Immature natural killer cell (primary cell): ENCODE data around the gene EVI5L. TPM values are rescaled to one million over a fixed set of nuclear protein-coding genes. Genes with fewer than 3 reads are reported as not detected.

Experiments
- DNase-seq, 3 donors: peaks; one replicate each; pipeline ENCODE4 v3.0.0; 2022; ENCODE audit warnings: mixed read lengths in 1 of 3
- H3K27ac Mint-ChIP-seq, 6 donors: one replicate each; pipeline ENCODE4 v1.8.0; 2020; ENCODE audit warnings: mixed read lengths in 6 of 6, mild to moderate bottlenecking in 5 of 6, inconsistent platforms in 4 of 6, moderate library complexity in 3 of 6
- H3K27me3 Mint-ChIP-seq, 3 donors: one replicate each; pipeline ENCODE4 v1.8.0; 2020 to 2021; ENCODE audit warnings: low read depth in 3 of 3, mild to moderate bottlenecking in 3 of 3, mixed read lengths in 3 of 3, moderate library complexity in 3 of 3, inconsistent platforms in 1 of 3
- H3K36me3 Mint-ChIP-seq, 3 donors: one replicate each; pipeline ENCODE4 v1.8.0; 2020; ENCODE audit warnings: mixed read lengths in 3 of 3, inconsistent platforms in 2 of 3, mild to moderate bottlenecking in 2 of 3
- H3K4me1 Mint-ChIP-seq, 2 donors: one replicate each; pipeline ENCODE4 v1.8.0; 2020; ENCODE audit warnings: inconsistent platforms in 2 of 2, mild to moderate bottlenecking in 2 of 2, mixed read lengths in 2 of 2, moderate library complexity in 1 of 2
- H3K4me3 Mint-ChIP-seq, 5 donors: one replicate each; pipeline ENCODE4 v1.8.0; 2020; ENCODE audit warnings: mild to moderate bottlenecking in 5 of 5, mixed read lengths in 5 of 5, inconsistent platforms in 3 of 5, moderate library complexity in 3 of 5
- H3K9me3 Mint-ChIP-seq, 6 donors: one replicate each; pipeline ENCODE4 v1.8.0; 2020; ENCODE audit warnings: mild to moderate bottlenecking in 6 of 6, mixed read lengths in 6 of 6, inconsistent platforms in 4 of 6, moderate library complexity in 3 of 6
- polyA plus RNA-seq, 3 donors: library from polyadenylated mRNA; unstranded; fragments of 300-500 nt; fragmentation: Illumina TruSeq; gene quantifications; one replicate each; pipeline ENCODE4 v1.2.3, GENCODE V29; 2021

The EVI5L gene
- polyA plus RNA-seq, 3 donors from 2014 or later = 1.6 to 5.1 (median 2.7) TPM

DNA sequence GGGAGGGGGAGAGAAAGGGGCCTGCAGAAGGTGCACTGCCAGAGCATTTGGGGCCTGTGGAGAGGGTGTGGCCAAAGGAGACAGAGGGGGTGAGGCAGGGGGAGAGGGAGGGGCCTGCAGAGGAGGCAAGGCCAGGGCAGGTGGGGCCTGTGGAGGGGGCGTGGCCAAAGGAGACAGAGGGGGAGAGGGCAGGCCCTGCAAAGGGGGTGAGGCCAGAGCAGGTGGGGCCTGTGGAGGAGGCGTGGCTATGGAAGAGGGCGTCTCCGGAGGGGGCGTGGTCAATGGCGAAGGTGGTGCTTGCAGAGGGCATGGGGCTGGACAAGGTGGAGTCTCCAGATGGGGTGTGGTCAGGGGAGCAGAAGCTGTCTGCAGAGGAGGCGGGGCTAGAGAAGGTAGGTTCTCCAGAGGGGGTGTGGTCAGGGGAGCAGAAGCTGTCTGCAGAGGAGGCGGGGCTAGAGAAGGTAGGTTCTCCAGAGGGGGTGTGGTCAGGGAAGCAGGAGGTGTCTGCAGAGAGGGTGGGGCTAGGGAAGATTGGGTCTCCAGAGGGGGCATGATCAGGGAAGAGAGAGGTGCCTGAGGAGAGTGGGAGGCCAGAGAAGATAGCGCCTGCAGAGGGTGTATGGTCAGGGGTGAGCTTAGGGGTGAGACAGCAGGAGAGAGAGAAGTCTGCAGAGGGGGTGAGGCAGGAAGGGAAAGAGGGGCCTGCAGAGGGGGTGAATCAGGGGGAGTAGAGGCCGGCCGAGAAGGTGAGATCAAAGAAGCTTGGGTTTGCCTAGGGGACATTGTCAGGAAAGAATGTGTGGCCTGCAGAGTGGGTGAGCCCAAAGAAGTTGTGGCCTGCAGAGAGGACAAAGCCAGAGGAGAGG, 40.8 kb downstream of the EVI5L start:
- H3K4me1 Mint-ChIP-seq = peaks cover 14 to 47% of the 10 kb centered on the region in 2 donors
- DNase-seq = peak; percentile 47 to 56 (median 47)
- H3K27me3 Mint-ChIP-seq = peaks cover 11 to 25% (median 13%) of the 10 kb centered on the region in 3 donors
- H3K9me3 Mint-ChIP-seq = no peaks in the 10 kb centered on the region
- peak overlapping the region in 2 of 6 donors; percentile 49 to 67 for H3K27ac Mint-ChIP-seq
- peak overlapping the region; percentile 62 to 84 (median 70) for H3K4me3 Mint-ChIP-seq
- H3K36me3 Mint-ChIP-seq = no peaks in the 10 kb centered on the region

DNA sequence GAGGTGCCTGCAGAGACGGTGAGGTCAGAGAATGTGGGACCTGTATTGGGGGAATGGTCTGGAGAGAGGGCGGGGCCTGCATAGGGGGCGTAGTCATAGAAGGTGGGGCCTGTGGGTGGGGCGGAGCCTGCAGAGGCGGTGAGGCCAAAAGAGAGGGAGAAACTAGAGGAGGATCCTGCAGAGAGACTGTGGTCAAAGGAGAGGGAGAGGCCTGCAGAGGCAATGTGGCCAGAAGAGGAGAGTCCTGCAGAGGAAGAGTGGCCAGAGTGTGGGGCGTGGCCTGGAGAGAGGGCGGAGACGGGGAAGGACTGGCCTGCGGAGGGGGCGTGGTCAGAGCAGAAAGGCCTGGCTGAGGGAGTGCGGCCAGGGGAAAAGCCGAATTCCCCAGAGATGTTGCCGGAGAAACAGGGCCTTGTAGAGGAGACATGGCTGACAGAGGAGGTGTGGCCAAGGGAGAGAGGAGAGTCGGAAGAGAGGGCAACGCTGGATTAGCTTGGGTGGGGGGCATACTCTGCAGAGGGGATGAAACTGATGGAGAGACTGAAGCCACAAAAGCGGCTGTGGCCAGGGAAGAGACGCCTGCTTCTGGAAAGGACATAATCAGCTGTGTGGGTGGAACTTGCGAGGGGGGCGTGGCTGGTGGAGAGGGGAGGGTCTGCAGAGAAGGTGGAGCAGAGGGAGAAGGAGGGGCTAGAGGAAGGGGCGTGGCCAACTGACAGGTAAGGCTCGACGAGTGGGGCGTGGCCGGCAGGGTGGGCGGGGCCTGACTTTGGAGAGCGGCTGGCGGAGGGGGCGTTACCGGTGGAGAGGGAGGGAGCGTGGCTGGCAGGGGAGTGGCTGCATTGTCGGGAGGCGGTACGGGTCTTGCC, 41.7 kb downstream of the EVI5L start:
- H3K27ac Mint-ChIP-seq = peak overlapping the region in 4 of 6 donors; percentile 42 to 82 (median 54)
- H3K36me3 Mint-ChIP-seq = no peaks in the 10 kb centered on the region
- peaks cover 14 to 47% of the 10 kb centered on the region in 2 donors for H3K4me1 Mint-ChIP-seq
- H3K27me3 Mint-ChIP-seq = peaks cover 9 to 26% (median 13%) of the 10 kb centered on the region in 3 donors
- H3K4me3 Mint-ChIP-seq = peak overlapping the region; percentile 62 to 79 (median 70)
- no peaks in the 10 kb centered on the region for H3K9me3 Mint-ChIP-seq
- DNase-seq = peak; percentile 66 to 71 (median 67)

DNA sequence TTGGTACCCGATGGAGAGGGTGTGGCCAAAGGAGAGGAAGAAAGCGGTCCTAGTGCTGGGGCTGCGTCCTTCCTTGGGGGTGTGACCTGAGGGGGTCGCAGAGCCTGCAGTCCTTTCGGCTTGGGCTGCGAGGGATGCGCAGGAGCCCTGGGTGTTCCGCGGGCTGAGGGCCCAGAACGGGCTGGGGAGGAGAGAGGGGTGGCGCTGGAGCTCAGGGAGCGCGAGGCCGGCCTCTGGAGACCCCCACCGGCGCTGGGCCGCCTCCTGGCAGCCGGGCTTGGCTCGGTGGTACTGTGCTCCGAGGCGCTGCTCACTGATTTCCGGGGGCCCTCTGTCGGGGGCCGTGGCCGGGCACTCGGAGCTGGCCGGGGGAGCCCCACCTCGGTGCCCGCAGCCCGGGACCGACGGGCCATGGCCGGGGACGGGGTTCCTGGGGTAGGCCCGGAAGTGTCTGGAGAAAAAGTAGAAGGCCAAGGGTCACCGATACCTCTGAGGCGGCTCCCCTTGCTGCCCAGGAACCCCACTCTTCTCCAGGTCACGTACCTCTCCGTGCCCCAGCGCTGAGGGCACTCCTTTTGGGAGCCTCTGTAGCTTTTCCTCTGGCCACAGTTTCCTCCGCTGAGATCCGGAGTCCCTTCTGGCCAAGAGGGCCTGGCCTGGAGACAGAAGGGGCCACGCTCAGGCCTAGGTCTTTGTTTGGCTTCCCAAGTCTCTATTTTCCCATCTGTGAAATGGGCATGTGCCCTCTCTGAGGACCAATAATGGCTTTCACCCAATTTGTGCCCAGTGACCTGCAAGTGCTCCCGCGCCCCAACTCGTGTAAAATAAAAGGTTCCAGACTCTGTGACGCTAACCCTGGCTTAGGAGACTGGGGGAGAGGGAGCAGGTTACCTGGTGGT, 42.5 kb downstream of the EVI5L start:
- Mint-ChIP-seq H3K4me1 (peaks cover 14 to 44% of the 10 kb centered on the region in 2 donors), H3K27me3 (peaks cover 8 to 29% (median 13%) of the 10 kb centered on the region in 3 donors), H3K27ac (peak overlapping the region in 1 of 6 donors; percentile 82), H3K4me3 (peak overlapping the region; percentile 17 to 79 (median 66)), H3K36me3 (no peaks in the 10 kb centered on the region), H3K9me3 (no peaks in the 10 kb centered on the region)
- no peak for DNase-seq

DNA sequence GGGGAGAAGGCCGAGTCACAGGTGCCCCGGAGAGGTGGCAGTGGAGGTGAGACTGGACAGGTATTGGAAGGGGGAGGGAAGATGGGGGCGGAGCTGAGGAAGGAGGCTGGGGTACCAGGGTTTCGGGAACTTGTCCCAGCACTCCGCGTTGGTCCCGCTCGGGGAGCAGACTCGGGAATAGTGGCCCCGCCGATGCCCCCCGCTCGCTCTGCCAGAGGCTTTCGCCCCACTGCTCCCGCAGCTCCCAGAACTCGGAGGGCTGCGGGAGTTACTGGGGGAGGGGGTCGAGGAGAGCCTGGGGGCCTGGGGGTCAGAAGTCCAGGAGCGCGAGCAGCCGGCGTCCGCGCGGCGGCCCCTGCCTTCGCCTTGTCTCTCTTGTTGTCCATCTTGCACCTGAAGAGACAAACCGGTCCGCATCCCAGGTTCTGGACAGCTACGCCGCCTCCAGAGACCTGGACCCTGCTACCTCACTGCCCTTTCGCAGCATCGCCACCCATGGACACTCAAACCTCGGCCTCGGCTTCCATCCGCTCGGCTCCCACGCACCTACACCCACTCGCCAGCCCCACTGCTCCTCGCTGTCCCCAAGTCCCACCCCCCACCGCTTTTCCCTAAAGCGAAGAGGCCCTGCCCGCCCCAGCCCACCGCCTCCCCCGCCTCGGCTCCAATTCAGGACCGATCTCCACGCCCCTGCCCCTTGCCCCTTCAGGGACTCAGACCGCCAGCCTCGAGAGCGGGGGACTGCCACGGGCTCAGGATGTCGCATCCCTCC, 43.5 kb downstream of the EVI5L start:
- Mint-ChIP-seq H3K4me1 (peaks cover 14 to 42% of the 10 kb centered on the region in 2 donors), H3K27me3 (peaks cover 8 to 29% (median 13%) of the 10 kb centered on the region in 3 donors), H3K36me3 (no peaks in the 10 kb centered on the region), H3K9me3 (no peaks in the 10 kb centered on the region), H3K27ac (no peak overlapping the region), H3K4me3 (peak overlapping the region; percentile 52 to 71 (median 61))
- no peak for DNase-seq

DNA sequence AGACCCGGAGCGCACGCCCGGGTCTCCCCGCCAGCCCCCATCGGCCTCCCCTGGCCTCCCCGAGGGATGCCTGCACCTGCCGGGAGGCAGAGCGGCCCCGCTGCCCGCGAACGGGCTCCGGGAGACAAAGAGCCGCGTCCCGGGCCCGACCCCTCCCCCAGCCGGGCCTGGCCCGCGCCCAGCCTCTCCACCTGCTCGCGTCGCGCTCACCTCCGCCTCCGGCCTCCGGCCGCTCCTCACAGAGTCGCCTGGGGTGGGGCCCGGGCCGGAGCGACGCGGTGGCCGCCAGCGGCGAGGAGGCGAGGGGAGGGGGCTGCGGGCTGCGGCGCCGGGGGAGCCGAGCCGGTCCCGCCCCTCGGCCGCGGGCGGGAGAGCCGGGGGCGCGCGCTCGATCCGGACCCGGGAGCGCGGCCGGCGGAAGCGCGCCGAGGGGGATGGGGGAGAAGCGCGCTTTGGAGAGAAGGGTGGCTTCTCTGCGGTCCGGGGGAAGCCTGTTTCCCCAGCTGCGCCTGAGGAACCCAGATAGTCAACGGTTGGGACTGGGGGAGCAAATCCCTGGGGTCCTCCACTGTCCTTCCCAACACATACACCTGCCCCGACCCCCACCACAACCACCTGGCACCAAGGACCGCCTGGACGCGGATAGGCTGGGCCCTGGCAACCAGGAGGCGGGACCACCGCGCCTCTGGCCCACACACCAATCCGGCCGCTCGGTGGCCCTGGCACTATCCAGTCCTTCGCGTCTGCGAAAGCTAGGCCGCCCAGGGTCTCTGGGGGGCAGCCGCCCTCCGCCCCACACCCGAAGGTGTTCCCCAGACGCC, 44.3 kb downstream of the EVI5L start, which contains the start of gene PRR36:
Gene PRR36, minus strand, starts transcription at position 315 of the 821 bp plus-strand sequence. CDS start 701 bp downstream, outside the sequence.
- Mint-ChIP-seq H3K4me3 (peak within 1 kb of the TSS; percentile 52 to 71 (median 61)), H3K27ac (no peak within 1 kb of the TSS), H3K36me3 (no peaks in the 10 kb centered on the region), H3K9me3 (no peaks in the 10 kb centered on the region), H3K4me1 (peaks cover 14 to 37% of the 10 kb centered on the region in 2 donors), H3K27me3 (peaks cover 6 to 25% (median 12%) of the 10 kb centered on the region in 3 donors)
- no peak for DNase-seq

DNA sequence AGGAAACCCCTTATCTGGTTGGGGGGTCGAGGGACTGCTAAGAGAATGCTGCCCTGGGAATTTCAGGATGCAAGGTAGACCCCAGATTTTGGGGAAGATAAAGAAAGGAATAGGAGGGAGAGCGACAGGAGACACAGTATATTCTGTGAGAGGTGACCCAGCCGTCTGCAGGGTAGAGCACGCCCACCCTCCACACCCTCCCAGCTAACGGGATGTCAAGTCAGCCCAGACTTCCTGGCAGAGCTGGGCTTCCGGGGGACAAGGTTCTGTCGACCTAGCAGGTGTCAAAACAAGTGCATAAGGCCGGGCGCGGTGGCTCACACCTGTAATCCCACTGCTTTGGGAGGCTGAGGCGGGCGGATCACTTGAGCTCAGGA, 44.9 kb downstream of the EVI5L start:
- H3K9me3 Mint-ChIP-seq = no peaks in the 10 kb centered on the region
- H3K27ac Mint-ChIP-seq = no peak overlapping the region
- H3K27me3 Mint-ChIP-seq = peaks cover 6 to 25% (median 11%) of the 10 kb centered on the region in 3 donors
- H3K4me3 Mint-ChIP-seq = peak overlapping the region; percentile 27 to 57 (median 42)
- H3K4me1 Mint-ChIP-seq = peaks cover 14 to 36% of the 10 kb centered on the region in 2 donors
- no peaks in the 10 kb centered on the region for H3K36me3 Mint-ChIP-seq
- DNase-seq = no peak

DNA sequence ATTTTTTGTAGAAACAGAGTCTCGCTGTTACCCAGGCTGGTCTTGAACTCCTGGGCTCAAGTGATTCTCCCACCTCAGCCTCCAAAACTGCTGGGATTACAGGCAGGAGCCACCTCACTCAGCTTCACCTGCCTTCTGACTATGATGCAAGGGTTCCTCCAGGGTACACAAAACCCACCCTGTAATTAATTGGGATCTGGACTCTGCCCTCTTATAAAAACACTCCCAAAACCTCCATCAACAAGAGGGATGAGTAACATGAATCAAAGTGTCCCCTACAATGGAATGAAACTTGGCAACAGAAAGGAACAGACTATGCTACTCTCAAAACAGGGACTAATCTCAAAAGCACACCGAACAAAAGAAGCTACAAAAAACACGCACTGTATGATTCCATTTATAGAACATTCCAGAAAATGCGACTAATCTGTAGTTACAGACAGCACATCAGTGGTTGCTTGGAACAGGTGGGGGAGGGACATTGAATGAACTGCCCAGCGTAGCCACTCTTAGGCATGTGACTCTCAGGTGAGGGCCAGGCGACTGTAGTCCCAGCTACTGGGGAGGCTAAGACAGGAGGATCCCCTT, 47.3 kb downstream of the EVI5L start:
- DNase-seq = no peak
- Mint-ChIP-seq H3K4me1 (peaks cover 0 to 15% of the 10 kb centered on the region in 2 donors), H3K36me3 (no peaks in the 10 kb centered on the region), H3K9me3 (no peaks in the 10 kb centered on the region), H3K27me3 (peaks cover 5 to 16% (median 7%) of the 10 kb centered on the region in 3 donors), H3K27ac (no peak overlapping the region), H3K4me3 (no peak overlapping the region)

DNA sequence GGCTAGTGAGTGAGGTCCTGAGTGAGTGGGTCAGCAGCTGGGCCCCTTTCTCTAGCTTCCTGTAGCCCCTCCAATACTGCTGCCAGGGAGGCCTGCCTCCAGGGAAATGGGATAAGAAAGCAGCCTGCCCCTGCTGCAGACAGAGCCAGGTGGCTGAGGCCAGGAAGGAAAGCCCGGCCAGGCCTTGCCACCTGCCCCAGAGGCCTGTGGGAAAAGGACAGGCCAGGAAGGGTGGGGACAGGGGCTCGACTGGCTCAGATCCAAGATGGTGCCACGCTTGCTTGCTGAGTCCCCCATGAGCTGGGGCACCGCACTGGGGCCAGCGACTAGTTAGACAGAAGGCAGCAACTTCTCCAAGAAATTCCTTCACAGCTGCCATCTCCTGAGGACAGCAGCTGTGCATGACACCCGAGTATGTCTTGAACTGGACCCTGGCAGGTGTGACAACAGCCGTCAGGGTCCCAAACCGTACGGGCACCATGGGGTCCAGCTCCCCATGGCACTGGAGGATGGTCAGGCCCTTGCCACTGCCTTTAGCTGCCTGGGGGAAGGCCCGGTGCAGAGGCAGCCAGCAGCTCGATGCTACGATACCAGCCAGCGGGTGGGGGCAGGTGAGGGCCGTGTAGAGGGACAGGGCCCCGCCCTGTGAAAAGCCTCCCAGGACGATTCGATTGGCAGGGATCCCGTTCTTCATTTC, 49.2 kb downstream of the EVI5L start:
- no peaks in the 10 kb centered on the region for H3K9me3 Mint-ChIP-seq
- H3K27me3 Mint-ChIP-seq = peaks cover 3 to 12% (median 4%) of the 10 kb centered on the region in 3 donors
- no peak overlapping the region for H3K27ac Mint-ChIP-seq
- H3K4me1 Mint-ChIP-seq = peaks cover 0 to 7% of the 10 kb centered on the region in 2 donors
- DNase-seq = no peak
- H3K4me3 Mint-ChIP-seq = no peak overlapping the region
- H3K36me3 Mint-ChIP-seq = no peaks in the 10 kb centered on the region

DNA sequence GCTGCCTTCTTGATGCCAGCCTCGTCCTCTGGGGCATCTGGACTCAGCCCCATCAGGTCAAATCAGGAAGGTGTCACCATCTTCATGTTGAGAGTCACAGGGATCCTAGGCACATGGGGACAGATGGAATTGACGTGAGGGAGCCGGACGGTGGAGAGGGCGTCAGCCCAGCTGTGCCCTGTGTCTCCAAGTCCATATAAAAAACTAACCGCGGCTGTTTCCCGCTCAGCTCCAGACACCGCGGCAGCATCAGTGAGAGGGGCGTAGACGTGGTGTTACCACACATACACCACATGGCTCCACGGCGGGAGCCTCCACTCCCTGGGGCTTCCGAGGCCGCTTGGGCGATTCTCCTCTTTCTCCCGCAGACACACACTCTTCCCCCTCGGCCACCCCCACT, 49.8 kb downstream of the EVI5L start:
- no peak overlapping the region for H3K27ac Mint-ChIP-seq
- peaks cover 3 to 12% (median 4%) of the 10 kb centered on the region in 3 donors for H3K27me3 Mint-ChIP-seq
- H3K4me1 Mint-ChIP-seq = peaks cover 0 to 3% of the 10 kb centered on the region in 2 donors
- DNase-seq = no peak
- no peaks in the 10 kb centered on the region for H3K9me3 Mint-ChIP-seq
- H3K36me3 Mint-ChIP-seq = no peaks in the 10 kb centered on the region
- H3K4me3 Mint-ChIP-seq = no peak overlapping the region

DNA sequence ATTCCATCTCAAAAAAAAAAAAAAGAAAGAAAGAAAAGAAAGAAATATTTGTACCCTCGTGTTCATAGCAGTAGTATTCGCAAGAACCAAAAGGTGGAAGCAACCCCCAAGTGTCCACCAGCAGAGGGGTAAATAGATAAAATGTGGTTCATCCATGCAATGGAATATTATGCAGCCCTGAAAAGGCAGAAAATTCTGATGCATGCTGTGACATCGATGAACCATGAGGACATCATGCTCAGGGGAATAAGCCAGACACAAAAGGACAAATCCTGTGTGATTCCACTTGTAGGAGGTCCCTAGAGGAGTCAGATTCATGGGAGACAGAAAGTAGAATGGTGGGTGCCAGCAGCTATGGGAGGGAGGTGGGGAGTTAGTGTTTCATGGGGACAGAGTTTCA, 51.9 kb downstream of the EVI5L start:
- H3K9me3 Mint-ChIP-seq = no peaks in the 10 kb centered on the region
- H3K4me3 Mint-ChIP-seq = no peak overlapping the region
- peaks cover 4 to 5% (median 5%) of the 10 kb centered on the region in 3 donors for H3K27me3 Mint-ChIP-seq
- H3K36me3 Mint-ChIP-seq = no peaks in the 10 kb centered on the region
- H3K27ac Mint-ChIP-seq = no peak overlapping the region
- no peak for DNase-seq
- H3K4me1 Mint-ChIP-seq = no peaks in the 10 kb centered on the region

DNA sequence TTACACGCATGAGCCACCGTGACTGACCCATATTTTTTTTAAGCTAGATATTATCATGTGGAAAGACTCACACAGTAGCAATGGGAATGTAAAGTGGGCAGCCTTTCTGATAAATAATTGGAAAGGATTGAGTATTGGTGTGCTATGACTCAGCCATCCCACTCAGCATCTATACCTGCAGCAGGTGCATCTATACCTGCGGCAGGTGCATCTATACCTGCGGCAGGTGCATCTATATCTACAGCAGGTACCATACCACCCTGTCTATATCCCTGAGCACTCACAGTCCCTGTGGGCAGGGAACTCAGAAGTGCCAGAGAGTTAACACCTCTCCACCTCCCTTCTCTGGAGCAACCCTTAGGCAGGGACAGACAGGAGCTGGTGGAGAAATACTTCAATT, 53.1 kb downstream of the EVI5L start:
- DNase-seq = no peak
- H3K36me3 Mint-ChIP-seq = no peaks in the 10 kb centered on the region
- no peak overlapping the region for H3K4me3 Mint-ChIP-seq
- H3K27ac Mint-ChIP-seq = no peak overlapping the region
- no peaks in the 10 kb centered on the region for H3K9me3 Mint-ChIP-seq
- H3K27me3 Mint-ChIP-seq = peaks cover 2 to 8% (median 5%) of the 10 kb centered on the region in 3 donors
- H3K4me1 Mint-ChIP-seq = no peaks in the 10 kb centered on the region
